Stomach (tissue), 9 donors: ENCODE data around the gene OXLD1. TPM values are rescaled to one million over a fixed set of nuclear protein-coding genes. Genes with fewer than 3 reads are reported as not detected.

Source experiments
- DNase-seq, 2 donors: peaks; one replicate each; pipeline versions ENCODE4 v3.0.0 to v3.0.0-alpha.2; 2013 to 2019
- H3K27ac ChIP-seq, 5 donors: fragments of 200-600 bp in 4 of 5; sonication (generic) in 4 of 5; one replicate each; pipeline ENCODE4 v1.5.1; 2013 to 2019; ENCODE audit warnings: mild to moderate bottlenecking in 1 of 5, moderate library complexity in 1 of 5
- H3K27me3 ChIP-seq, 3 donors: fragments of 200-600 bp; sonication (generic); one replicate each; pipeline ENCODE4 v1.5.1; 2017 to 2019; ENCODE audit warnings: mixed run types in 1 of 3
- H3K36me3 ChIP-seq, 4 donors: fragments of 200-600 bp; sonication (generic); 1 replicate in 3 of 4; 2 replicates in 1 of 4; pipeline ENCODE4 v1.5.1; 2016 to 2019
- H3K4me1 ChIP-seq, 4 donors: fragments of 200-600 bp; sonication (generic); one replicate each; pipeline ENCODE4 v1.5.1; 2016 to 2019
- H3K4me3 ChIP-seq, 4 donors: fragments of 200-600 bp; sonication (generic) in 3 of 4; one replicate each; pipeline ENCODE4 v1.5.1; 2016 to 2019; ENCODE audit warnings: mild to moderate bottlenecking in 1 of 4
- H3K9me3 ChIP-seq, 4 donors: fragments of 200-600 bp; sonication (generic); one replicate each; pipeline ENCODE4 v1.5.1; 2016 to 2019
- EP300 ChIP-seq: sonication (generic); formaldehyde crosslinking; IDR thresholded peaks from one replicate; pipeline ENCODE4 v1.6.1; 2017; ENCODE audit warnings: antibody characterized with exemption
- POLR2A ChIP-seq, 4 donors: fragments of 450-650 bp; IDR thresholded peaks; one replicate each; pipeline ENCODE4 v1.6.1; 2016; ENCODE audit warnings: antibody characterized with exemption in 4 of 4, control low read depth in 2 of 4, mild to moderate bottlenecking in 1 of 4, moderate library complexity in 1 of 4
- POLR2AphosphoS5 ChIP-seq, 3 donors: sonication (generic); formaldehyde crosslinking; IDR thresholded peaks; one replicate each; pipeline ENCODE4 v1.6.1; 2016; ENCODE audit warnings: antibody characterized with exemption in 3 of 3
- WGBS, 5 donors: extraction: QIAGEN DNeasy Blood & Tissue Kit in 3 of 5; methylation state at CpG; one replicate each; pipeline versions ENCODE4 v1.1.5 to v1.1.7; 2013 to 2018; 5-methylcytosine and 5-hydroxymethylcytosine counted together
- intact Hi-C: fragments of 100-400 bp; cut with DNase I; formaldehyde crosslinking; loops from one replicate; pipeline ENCODE4 v1.15.1; 2023; ENCODE audit warnings: low total_unique reads
- polyA plus RNA-seq, 3 donors: library from polyadenylated mRNA; stranded (reverse); fragments of 200-250 nt; gene quantifications; one replicate each; pipeline ENCODE4 v1.2.3, GENCODE V29; 2013
- total RNA-seq, 5 donors: library from RNA; depleted of rRNA; stranded (reverse); fragments of >200 nt; gene quantifications; one replicate each; pipeline versions ENCODE4 v1.1.0 to v1.2.3, GENCODE V29; 2014 to 2016
- TF ChIP-seq, protein P1 (sequence below), 7 experiments: fragments of 450-650 bp in 4 of 7; fragments of 200-600 bp in 3 of 7; sonication (generic) in 3 of 7; IDR thresholded peaks; one replicate each; pipeline ENCODE4 v1.5.1; 2016 to 2019; ENCODE audit warnings: antibody characterized with exemption in 7 of 7, control low read depth in 2 of 7, mild to moderate bottlenecking in 1 of 7
- donor health status: healthy with polysubstance abuse.
- donor health status: Bipolar disorder and iron deficiency.
- donor health status: healthy.

The OXLD1 gene
- total and polyA plus RNA-seq, 8 donors: 9.9 to 112 (median 64.5) TPM; not detected in 1

GRCh38 chr17:81651692-81652091 is 14.7 kb downstream of the OXLD1 start:
- no peak overlapping the region for H3K4me3 ChIP-seq
- no peaks in the 10 kb centered on the region for H3K36me3 ChIP-seq
- H3K9me3 ChIP-seq: peaks cover 0 to 11% (median 9%) of the 10 kb centered on the region in 4 donors
- WGBS, 5 donors: 56 to 82% (median 67%) methylated on average over 8 to 10 of the region's 10 CpGs
- H3K4me1 ChIP-seq: peaks cover 0 to 14% (median 6%) of the 10 kb centered on the region in 4 donors
- intact Hi-C loops: no loop called here
- no peak overlapping the region for H3K27ac ChIP-seq
- peaks cover 27 to 94% (median 41%) of the 10 kb centered on the region in 3 donors for H3K27me3 ChIP-seq
- DNase-seq: no peak
- TF ChIP-seq POLR2A (IDR thresholded peaks at IDR 0.05) (no peak), POLR2AphosphoS5 (IDR thresholded peaks at IDR 0.05) (no peak), EP300 (no peak)
- TF ChIP-seq, protein P1, sequence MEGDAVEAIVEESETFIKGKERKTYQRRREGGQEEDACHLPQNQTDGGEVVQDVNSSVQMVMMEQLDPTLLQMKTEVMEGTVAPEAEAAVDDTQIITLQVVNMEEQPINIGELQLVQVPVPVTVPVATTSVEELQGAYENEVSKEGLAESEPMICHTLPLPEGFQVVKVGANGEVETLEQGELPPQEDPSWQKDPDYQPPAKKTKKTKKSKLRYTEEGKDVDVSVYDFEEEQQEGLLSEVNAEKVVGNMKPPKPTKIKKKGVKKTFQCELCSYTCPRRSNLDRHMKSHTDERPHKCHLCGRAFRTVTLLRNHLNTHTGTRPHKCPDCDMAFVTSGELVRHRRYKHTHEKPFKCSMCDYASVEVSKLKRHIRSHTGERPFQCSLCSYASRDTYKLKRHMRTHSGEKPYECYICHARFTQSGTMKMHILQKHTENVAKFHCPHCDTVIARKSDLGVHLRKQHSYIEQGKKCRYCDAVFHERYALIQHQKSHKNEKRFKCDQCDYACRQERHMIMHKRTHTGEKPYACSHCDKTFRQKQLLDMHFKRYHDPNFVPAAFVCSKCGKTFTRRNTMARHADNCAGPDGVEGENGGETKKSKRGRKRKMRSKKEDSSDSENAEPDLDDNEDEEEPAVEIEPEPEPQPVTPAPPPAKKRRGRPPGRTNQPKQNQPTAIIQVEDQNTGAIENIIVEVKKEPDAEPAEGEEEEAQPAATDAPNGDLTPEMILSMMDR (IDR thresholded peaks at IDR 0.05): no peak

DNA sequence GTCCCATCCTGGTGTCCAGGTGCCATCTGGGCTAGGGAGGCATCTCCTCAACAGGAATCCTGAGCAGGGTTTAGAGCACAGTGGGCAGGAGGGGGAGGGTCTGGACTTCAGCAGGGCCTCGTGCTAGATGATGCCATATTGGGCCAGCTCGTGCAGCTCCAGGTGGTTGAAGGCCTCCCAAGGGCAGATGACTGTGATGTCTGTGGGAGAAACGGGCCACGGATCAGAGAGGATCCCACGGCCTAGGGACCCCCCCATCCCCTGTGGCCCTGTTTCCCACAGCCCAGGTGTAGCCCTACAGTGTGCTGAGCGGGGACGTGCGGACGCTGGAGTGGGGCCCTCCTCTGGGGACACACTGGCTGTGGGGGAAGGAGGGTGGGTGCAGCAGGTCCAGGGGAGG is 15.5 kb downstream of the OXLD1 start:
- Histone ChIP-seq H3K27me3 (peaks cover 27 to 93% (median 41%) of the 10 kb centered on the region in 3 donors), H3K36me3 (no peaks in the 10 kb centered on the region), H3K27ac (no peak overlapping the region), H3K4me1 (peaks cover 0 to 10% (median 5%) of the 10 kb centered on the region in 4 donors), H3K9me3 (peaks cover 0 to 11% (median 9%) of the 10 kb centered on the region in 4 donors), H3K4me3 (no peak overlapping the region)
- TF ChIP-seq POLR2A (IDR thresholded peaks at IDR 0.05) (no peak), EP300 (no peak), POLR2AphosphoS5 (IDR thresholded peaks at IDR 0.05) (no peak)
- TF ChIP-seq, protein P1 (IDR thresholded peaks at IDR 0.05): no peak
- no peak for DNase-seq
- 38 to 83% (median 73%) methylated on average over 5 to 9 of the region's 9 CpGs for WGBS, 5 donors
- intact Hi-C loops: no loop called here

DNA sequence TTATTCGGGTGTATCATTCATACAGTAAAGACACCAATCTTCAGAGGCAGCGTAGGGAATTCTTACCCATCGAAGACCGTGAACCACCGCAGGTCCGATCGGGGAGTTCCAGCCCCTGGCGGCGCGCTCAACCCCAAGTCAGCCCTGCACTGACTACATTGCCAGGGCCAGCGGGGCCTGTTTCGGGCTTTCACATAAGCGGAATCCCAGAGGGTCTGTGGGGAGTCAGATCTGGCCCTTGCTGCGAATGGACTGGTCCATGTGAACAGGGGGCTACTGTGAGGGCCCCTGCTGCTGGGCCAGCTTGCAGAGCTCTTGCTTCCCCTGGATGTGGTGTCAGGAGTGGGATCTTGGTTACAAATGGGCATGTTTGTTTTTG is 17.7 kb downstream of the OXLD1 start:
- TF ChIP-seq EP300 (no peak), POLR2A (IDR thresholded peaks at IDR 0.05) (no peak), POLR2AphosphoS5 (IDR thresholded peaks at IDR 0.05) (no peak)
- TF ChIP-seq, protein P1 (IDR thresholded peaks at IDR 0.05): no peak
- Histone ChIP-seq H3K27ac (no peak overlapping the region), H3K9me3 (peaks cover 0 to 11% (median 9%) of the 10 kb centered on the region in 4 donors), H3K36me3 (peaks cover 0 to 5% (median 0%) of the 10 kb centered on the region in 4 donors), H3K27me3 (peaks cover 27 to 71% (median 41%) of the 10 kb centered on the region in 3 donors), H3K4me3 (no peak overlapping the region), H3K4me1 (peaks cover 0 to 10% (median 5%) of the 10 kb centered on the region in 4 donors)
- intact Hi-C loops: no loop called here
- DNase-seq: no peak
- 51 to 84% (median 64%) methylated on average over 13 to 14 of the region's 14 CpGs for WGBS, 5 donors

GRCh38 chr17:81648013-81648706 is 18.2 kb downstream of the OXLD1 start:
- Histone ChIP-seq H3K4me1 (peaks cover 0 to 10% (median 5%) of the 10 kb centered on the region in 4 donors), H3K27ac (no peak overlapping the region), H3K4me3 (no peak overlapping the region), H3K27me3 (peaks cover 22 to 65% (median 41%) of the 10 kb centered on the region in 3 donors), H3K9me3 (peaks cover 0 to 11% (median 9%) of the 10 kb centered on the region in 4 donors), H3K36me3 (peaks cover 0 to 5% (median 0%) of the 10 kb centered on the region in 4 donors)
- intact Hi-C loops: no loop called here
- 6 to 11% (median 7%) methylated on average over 22 to 78 of the region's 78 CpGs for WGBS, 5 donors
- DNase-seq: no peak
- TF ChIP-seq POLR2AphosphoS5 (IDR thresholded peaks at IDR 0.05) (no peak), EP300 (no peak), POLR2A (IDR thresholded peaks at IDR 0.05) (no peak)
- TF ChIP-seq, protein P1 (IDR thresholded peaks at IDR 0.05): no peak
